ENCODE data around the gene AOPEP.

Gene AOPEP

GRCh38 chr9:94746541-94747370 lies 20.3 kb downstream of the AOPEP start:
- H3K4me1 ChIP-seq: no peaks in the 10 kb centered on the region
- no peaks in the 10 kb centered on the region for H3K9me3 ChIP-seq
- no peak for DNase-seq
- TF ChIP-seq CTCF (IDR thresholded peaks at IDR 0.05; ENCODE audit: low read depth, low read length): no peak
- peaks cover 15% of the 10 kb centered on the region for H3K36me3 ChIP-seq
- no peak overlapping the region for H3K4me3 ChIP-seq (ENCODE audit: low read depth, low read length)
- H3K27me3 ChIP-seq: no peaks in the 10 kb centered on the region

GRCh38 chr9:94754976-94755475 lies 28.5 kb downstream of the AOPEP start:
- Histone ChIP-seq H3K27me3 (no peaks in the 10 kb centered on the region), H3K36me3 (peaks cover 4% of the 10 kb centered on the region), H3K9me3 (no peaks in the 10 kb centered on the region), H3K4me1 (peaks cover 21% of the 10 kb centered on the region), H3K4me3 (ENCODE audit: low read depth, low read length) (no peak overlapping the region)
- TF ChIP-seq CTCF (IDR thresholded peaks at IDR 0.05; ENCODE audit: low read depth, low read length): no peak
- DNase-seq: no peak

- TF ChIP-seq CTCF (IDR thresholded peaks at IDR 0.05; ENCODE audit: low read depth, low read length): no peak
- H3K9me3 ChIP-seq: no peaks in the 10 kb centered on the region
- no peaks in the 10 kb centered on the region for H3K27me3 ChIP-seq
- H3K4me3 ChIP-seq (ENCODE audit: low read depth, low read length): no peak overlapping the region
- no peak for DNase-seq
- H3K36me3 ChIP-seq: peaks cover 9% of the 10 kb centered on the region
- peaks cover 25% of the 10 kb centered on the region for H3K4me1 ChIP-seq
These were observed 30.7 kb downstream of the AOPEP start for GRCh38 chr9:94757158-94757557.

GRCh38 chr9:94758031-94758430 lies 31.5 kb downstream of the AOPEP start:
- no peak for TF ChIP-seq CTCF (IDR thresholded peaks at IDR 0.05; ENCODE audit: low read depth, low read length)
- Histone ChIP-seq H3K4me1 (peaks cover 25% of the 10 kb centered on the region), H3K4me3 (ENCODE audit: low read depth, low read length) (no peak overlapping the region), H3K9me3 (no peaks in the 10 kb centered on the region), H3K36me3 (peaks cover 9% of the 10 kb centered on the region), H3K27me3 (no peaks in the 10 kb centered on the region)
- no peak for DNase-seq

GRCh38 chr9:94758880-94759279 lies 32.4 kb downstream of the AOPEP start:
- TF ChIP-seq CTCF (IDR thresholded peaks at IDR 0.05; ENCODE audit: low read depth, low read length): no peak
- H3K4me3 ChIP-seq (ENCODE audit: low read depth, low read length): no peak overlapping the region
- peaks cover 14% of the 10 kb centered on the region for H3K36me3 ChIP-seq
- no peaks in the 10 kb centered on the region for H3K9me3 ChIP-seq
- no peaks in the 10 kb centered on the region for H3K27me3 ChIP-seq
- no peak for DNase-seq
- H3K4me1 ChIP-seq: peaks cover 25% of the 10 kb centered on the region

- Histone ChIP-seq H3K4me1 (peaks cover 25% of the 10 kb centered on the region), H3K36me3 (peaks cover 18% of the 10 kb centered on the region), H3K27me3 (no peaks in the 10 kb centered on the region), H3K4me3 (ENCODE audit: low read depth, low read length) (no peak overlapping the region), H3K9me3 (no peaks in the 10 kb centered on the region)
- TF ChIP-seq CTCF (IDR thresholded peaks at IDR 0.05; ENCODE audit: low read depth, low read length): no peak
- no peak for DNase-seq
These were observed 33.5 kb downstream of the AOPEP start for GRCh38 chr9:94760010-94760409.
